IPS-11a (cell line): ENCODE data around the gene MBD3L2B.

Experiments
- H3K4me3 ChIP-seq: one replicate; pipeline ENCODE4 v1.5.1; 2013; ENCODE audit warnings: low read depth, low read length, control low read depth

The MBD3L2B gene

DNA sequence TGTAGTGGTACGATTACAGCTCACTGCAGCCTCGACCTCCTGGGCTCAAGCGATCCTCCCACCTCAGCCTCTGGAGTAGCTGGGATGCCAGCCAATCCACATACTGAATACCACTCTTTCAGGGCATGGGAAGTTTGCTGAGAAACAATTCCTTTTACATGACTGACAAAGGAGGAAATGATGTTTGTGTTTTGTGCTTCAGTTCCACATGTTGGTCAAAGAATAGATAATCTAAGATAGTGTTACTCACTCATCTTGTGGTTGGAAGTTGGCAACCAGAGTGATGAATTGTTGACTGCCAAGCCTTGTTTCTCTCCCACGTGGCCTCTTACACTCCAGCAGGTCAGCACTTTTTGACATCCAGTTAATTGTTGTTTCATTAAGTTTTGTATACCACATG lies 7.6 kb downstream of the MBD3L2B start:
- no peak overlapping the region for H3K4me3 ChIP-seq

- H3K4me3 ChIP-seq = no peak overlapping the region
These were observed 10.3 kb downstream of the MBD3L2B start for GRCh38 chr19:7010722-7011593.

- H3K4me3 ChIP-seq = no peak overlapping the region
These were observed 13.4 kb downstream of the MBD3L2B start for GRCh38 chr19:7007859-7008258.

GRCh38 chr19:7006135-7006704 lies 15.0 kb downstream of the MBD3L2B start:
- H3K4me3 ChIP-seq = no peak overlapping the region

DNA sequence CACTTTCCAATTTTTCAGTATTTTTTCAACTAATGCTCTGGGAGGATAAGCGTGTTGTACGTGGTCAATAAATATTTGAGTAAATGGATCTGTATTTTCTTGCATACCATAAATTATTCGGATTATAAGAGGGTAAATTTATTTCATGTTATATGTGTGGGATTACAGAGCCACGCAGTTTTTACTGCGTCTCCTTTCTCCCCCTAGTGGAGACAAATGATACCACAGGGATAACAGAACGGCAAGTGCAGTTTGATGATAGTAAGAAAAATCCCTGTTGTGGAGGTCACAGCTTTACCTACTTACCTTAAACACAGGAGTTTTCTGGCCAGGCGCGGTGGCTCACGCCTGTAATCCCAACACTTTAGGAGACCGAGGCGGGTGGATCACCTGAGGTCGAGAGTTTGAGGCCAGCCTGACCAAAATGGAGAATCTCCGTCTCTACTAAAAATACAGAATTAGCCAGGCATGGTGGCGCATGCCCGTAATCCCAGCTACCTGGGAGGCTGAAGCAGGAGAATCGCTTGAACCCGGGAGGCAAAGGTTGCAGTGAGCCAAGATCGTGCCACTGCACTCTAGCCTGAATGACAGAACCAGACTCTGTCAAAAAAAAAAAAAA lies 16.8 kb downstream of the MBD3L2B start:
- H3K4me3 ChIP-seq = no peak overlapping the region

GRCh38 chr19:7000816-7001215 lies 20.4 kb downstream of the MBD3L2B start:
- no peak overlapping the region for H3K4me3 ChIP-seq

GRCh38 chr19:7000333-7000732 lies 20.9 kb downstream of the MBD3L2B start:
- H3K4me3 ChIP-seq = no peak overlapping the region

- H3K4me3 ChIP-seq = no peak overlapping the region
These were observed 21.3 kb downstream of the MBD3L2B start for GRCh38 chr19:6999933-7000332.

DNA sequence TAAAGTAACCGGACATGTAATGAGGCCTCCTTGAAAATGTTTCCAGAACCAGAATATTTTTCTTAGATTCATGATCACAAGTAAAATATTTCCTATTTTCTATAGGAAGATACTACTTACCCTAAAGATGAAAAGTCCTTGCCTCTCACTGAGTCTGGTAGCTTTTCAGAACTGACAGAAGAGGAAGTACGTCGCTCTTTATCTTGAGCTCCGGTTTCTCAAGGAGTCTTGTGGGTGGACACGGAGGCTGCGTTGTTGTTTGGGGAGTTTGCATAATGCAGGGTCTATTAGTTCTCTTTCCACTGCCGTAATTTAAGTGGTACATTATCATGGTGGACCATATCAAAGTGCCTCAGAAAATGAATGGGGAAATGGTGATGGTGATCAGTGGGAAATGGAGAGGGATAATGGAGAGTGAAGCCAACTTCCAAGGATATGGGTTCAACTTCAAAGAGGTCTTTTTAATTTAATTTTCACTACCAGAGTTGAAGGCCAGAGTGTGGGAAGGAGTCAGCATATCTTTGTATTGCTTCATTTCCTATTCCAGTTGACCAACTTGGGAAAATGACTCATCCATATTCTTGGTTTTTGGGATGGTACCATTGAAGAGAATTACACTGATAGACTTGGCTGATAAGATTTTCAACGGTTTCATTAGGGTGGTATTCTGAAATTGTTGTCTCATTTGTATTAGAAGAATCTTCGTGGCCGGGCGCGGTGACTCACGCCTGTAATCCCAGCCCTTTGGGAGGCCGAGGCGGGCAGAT lies 23.4 kb downstream of the MBD3L2B start:
- no peak overlapping the region for H3K4me3 ChIP-seq

DNA sequence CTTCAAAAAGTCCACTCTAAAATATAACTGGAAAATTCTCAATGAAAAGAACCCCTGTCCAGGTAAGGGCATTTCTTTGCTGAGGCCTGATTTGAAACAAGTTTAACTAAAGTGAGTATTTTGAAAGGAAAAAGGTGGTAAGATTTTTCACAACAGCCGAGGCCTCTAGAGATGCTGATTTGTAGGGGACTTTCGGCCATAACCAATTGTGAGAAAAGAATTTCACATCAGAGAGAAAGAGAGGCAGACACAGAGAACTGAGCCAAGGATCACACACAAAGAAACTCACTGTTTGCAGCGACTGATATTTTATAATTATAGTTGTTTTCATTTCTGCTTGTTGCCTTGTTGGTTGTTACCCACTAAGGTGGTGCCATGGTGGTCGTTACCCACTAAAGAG lies 24.4 kb downstream of the MBD3L2B start:
- H3K4me3 ChIP-seq = no peak overlapping the region

- no peak overlapping the region for H3K4me3 ChIP-seq
These were observed 26.2 kb downstream of the MBD3L2B start for GRCh38 chr19:6995054-6995453.

DNA sequence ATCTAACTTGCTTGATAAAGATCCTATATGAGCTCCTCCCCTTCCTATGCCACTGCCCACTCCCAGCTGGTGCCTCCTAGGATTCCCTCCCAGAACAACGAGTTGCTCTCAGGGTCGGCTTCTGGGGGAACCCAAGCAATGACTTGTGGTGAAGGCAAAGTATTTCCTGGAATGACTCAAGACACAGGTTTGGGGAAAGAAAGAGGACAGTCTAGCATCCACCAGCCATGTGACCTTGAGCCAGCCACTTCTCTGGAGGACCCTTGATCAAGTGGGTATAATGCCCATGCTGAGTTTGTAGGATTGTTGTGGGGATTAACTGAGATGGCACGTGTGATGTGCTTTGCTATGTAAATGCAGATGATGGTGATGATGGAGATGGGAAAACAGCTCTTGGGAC lies 33.0 kb downstream of the MBD3L2B start:
- no peak overlapping the region for H3K4me3 ChIP-seq

- H3K4me3 ChIP-seq = no peak overlapping the region
These were observed 33.4 kb downstream of the MBD3L2B start for GRCh38 chr19:6987850-6988249.

- no peak overlapping the region for H3K4me3 ChIP-seq
These were observed 37.8 kb downstream of the MBD3L2B start for GRCh38 chr19:6983448-6983847.

GRCh38 chr19:6979399-6979798 lies 41.8 kb downstream of the MBD3L2B start:
- no peak overlapping the region for H3K4me3 ChIP-seq

DNA sequence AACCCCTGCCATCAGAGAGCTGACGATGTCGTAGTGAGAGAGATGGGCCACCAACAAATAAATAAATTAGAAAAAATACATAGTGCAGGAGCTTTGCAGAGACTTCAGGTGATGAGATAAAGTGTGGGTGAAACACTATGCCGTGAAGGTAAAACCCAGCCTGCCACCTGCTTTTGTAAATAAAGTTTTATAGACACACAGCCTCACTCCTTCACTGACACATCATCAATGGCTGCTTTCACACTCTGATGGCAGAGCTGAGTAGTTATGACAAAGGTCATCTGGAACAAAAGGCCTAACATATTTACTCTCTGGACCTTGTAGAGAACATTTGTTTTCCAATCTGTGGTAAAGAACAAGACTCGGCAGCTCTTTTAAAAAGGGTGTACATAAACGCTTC lies 45.0 kb downstream of the MBD3L2B start:
- H3K4me3 ChIP-seq = no peak overlapping the region

DNA sequence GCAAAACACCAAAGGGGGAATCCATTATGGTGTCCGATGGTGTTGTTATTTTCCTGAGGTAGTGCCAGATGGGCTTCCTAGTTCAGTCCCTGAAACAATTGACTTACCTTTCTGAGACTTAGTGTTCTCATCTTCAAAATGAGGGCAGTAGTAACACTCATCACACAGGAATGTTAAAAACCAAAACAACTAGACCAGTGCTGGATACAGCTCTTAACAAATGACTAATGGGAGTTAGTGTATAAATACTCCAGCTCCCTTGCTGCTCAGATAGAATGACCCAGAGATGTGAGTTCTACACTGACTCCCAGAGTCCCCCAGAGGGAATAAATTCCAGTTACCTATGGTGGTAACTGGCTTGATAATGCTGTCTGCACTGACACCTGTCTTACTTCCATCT lies 49.9 kb downstream of the MBD3L2B start:
- H3K4me3 ChIP-seq = no peak overlapping the region

GRCh38 chr19:6970443-6970842 lies 50.8 kb downstream of the MBD3L2B start:
- H3K4me3 ChIP-seq = no peak overlapping the region

GRCh38 chr19:6970021-6970420 lies 51.2 kb downstream of the MBD3L2B start:
- H3K4me3 ChIP-seq = no peak overlapping the region

- H3K4me3 ChIP-seq = no peak overlapping the region
These were observed 51.7 kb downstream of the MBD3L2B start for GRCh38 chr19:6969490-6969889.
